GM21528 (cell line): ENCODE data around the gene ALDH3B1.

Source experiments
- ATAC-seq: cut with Tn5 transposase; IDR thresholded peaks from one replicate; pipeline ENCODE4 v1.9.1; 2021; ENCODE audit warnings: mild to moderate bottlenecking, moderate library complexity; ENCODE audit not compliant: unreplicated experiment, low FRiP score

The ALDH3B1 gene

DNA sequence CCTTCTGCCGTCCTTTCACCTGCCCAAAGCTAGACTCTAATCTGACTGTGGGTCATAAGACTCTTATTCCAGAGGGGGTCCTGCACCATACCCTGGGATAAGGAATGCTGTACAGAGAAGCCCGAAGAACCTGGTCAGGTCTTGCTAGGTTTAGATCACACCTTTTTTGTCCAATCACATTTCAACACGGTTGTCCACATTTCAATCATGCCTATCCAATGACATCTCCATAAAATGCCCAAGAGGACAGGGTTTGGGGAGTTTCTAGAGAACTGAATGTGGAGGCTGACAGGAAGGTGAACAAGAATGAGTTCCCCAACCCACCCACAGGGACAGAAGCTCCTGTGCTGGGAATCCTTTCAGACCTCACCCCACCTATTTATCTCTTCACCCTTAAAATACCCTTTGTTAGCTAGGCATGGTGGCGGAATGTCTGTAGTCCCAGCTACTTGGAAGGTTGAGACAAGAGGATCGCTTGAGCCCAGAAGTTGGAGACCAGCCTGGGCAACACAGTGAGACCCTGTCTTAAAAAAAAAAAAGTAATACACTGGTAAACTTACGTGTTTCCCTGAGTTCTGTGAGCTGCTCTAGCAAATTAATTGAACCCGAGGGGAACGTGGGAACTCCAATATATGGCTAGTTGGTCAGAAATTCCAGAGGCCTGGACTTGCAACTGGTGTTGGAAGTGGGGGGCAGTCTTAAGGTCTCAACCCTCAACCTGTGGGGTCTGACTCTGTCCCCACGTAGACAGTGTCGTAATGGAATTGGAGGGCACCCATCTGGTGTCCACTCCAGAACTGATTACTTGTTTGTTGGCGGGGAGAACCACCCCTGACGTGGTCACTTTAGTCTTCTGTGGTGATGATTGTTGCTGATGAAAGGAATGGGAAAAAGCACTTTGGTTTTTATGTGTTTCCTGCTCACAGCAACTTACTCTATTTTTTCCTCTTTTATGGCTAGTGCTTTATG lies 46.5 kb downstream of the ALDH3B1 start:
- ATAC-seq, result no peak

DNA sequence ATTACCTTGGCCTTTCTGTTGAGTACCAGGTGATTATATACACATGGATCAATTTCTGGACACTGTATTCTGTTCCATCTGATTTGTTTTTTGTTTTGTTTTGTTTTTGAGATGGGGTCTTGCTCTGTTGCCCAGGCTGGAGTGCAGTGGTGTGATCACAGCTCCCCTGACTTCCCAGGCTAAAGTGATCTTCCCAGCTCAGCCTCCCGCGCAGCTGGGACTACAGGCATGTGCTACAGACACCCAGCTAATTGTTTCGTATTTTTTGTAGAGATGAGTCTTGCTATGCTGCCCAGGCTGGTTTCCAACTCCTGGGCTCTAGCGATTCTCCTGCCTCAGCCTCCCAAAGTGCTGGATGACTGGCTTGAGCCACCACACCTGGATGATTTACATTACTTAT lies 47.7 kb downstream of the ALDH3B1 start:
- no peak for ATAC-seq

DNA sequence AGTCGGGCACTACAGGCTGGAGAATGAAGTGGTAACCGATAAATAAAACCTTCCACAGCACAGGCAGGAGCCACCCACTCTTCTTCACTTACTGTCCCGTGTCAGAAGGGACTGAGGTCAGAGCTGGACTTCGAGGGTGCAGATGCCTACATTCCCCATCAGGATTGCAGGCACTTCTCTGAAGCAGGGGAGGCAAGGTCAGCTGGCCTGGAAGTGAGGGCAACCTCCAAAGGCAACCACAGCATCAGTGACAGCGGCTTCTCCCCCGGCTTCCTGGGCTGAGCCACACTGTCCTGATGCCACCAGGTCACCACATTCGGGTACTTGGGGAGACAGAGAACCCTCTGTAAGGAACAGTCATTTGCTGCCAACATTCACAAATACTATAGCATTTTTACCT lies 51.4 kb downstream of the ALDH3B1 start:
- no peak for ATAC-seq

DNA sequence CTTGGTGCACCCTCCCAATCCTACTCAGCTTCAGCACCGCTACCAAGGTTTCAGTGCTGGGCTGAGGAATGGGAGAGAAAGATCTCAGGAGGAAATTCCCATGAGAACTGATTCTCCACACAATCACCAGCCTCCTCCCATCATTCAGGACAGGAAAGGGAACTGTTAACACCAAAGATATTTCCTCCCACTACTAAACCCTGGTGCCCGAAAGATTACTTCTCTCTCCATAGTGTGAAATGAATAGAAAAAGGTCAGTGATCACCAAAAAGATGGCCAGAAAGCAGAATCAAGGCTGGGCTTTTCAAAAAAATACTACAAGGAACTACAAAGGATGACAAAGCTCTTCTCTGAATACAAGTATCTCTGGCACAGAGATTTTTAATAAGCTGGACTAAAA lies 54.8 kb downstream of the ALDH3B1 start:
- no peak for ATAC-seq

DNA sequence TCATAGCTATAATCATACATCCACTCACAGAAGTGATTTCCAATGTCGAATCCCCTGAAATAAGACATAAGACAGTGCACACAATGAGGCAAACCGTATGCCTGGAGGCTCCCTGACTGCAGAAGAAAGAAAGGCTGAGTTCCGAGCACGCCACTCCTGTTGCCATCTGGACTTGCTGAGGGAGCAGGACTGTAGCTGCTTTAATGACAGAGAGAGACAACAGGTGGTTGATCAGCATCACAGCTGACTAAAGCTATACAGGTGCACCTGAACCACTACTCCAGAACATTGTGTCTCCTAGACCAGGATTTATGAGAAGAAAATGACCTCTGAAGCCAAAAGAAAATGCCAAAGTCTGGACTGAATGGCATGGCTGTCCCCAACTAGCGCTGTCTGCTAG lies 55.7 kb downstream of the ALDH3B1 start:
- no peak for ATAC-seq

DNA sequence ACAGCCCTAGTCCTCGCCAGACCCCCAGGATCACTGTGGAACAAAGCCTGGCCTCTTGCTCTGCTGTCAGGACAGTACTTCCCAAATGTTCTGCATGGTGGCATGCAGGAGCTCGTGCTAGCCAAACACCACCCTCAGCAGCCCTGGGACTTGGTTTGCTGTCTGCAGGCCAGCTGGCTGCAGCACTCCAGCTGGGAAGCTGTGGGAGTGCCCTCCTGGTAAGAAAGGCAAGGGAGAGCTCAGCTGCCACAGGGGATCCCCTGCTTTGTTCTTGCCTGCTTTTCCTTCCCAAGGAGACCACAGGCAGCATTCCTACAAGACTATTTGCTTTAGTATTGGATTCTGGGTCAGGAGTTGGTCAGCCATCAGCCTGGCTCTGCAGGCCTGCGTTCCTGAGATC lies 56.6 kb downstream of the ALDH3B1 start:
- no peak for ATAC-seq

DNA sequence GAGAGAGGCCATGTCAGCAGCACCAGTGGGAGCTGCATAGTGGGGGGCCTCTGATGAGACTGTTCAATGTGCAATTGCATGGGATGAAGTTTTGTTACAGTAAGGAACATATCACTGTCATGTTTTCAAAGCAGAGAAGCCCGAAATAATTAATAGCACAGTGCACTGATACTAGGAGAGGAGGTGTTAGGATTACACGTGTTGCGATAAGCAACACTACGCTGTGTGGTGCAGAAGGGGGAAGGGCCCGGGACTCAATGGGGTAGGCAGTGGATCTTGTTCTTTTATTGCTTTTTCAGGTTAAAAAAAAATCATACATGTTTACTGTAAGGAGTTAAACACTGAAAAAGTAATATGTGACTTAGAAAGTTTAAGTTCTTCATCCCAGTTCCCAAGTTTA lies 57.9 kb downstream of the ALDH3B1 start:
- ATAC-seq, result no peak

DNA sequence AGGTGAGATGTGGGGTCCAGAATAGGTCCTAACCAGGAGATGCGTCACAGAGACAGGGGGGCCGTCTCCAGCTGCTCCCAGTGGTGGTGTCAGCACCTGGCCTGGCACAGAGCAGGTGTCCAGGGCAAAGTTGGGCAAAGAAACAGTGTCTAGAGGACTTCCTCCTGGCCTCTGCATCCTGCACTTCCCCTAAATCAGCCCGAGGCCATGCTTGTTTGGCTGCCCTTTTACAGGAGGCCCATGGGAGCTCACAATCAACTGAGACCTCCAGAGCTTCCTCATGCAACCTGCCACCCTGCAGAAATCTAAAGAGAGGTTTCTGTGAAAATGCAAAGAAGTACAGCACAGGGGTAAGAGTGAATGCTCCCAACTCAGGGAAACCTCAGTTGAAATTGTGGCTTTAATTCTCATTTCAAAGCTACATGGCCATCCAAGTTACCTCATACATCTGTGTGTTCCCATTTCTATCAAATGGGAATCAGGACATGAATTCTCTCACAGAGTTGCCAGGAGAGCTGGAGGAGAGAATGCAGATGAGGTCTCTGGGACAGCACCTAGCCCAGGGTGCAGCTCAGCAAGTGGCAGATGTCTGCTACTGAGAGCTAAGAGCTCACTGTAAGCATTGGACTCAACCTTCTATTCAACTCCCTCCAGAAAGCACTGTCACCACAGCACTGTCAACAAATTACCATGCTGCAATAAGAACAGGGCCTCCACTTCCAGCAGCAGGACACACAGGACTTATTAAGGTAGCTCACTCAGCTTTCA lies 61.3 kb downstream of the ALDH3B1 start:
- ATAC-seq, result no peak

DNA sequence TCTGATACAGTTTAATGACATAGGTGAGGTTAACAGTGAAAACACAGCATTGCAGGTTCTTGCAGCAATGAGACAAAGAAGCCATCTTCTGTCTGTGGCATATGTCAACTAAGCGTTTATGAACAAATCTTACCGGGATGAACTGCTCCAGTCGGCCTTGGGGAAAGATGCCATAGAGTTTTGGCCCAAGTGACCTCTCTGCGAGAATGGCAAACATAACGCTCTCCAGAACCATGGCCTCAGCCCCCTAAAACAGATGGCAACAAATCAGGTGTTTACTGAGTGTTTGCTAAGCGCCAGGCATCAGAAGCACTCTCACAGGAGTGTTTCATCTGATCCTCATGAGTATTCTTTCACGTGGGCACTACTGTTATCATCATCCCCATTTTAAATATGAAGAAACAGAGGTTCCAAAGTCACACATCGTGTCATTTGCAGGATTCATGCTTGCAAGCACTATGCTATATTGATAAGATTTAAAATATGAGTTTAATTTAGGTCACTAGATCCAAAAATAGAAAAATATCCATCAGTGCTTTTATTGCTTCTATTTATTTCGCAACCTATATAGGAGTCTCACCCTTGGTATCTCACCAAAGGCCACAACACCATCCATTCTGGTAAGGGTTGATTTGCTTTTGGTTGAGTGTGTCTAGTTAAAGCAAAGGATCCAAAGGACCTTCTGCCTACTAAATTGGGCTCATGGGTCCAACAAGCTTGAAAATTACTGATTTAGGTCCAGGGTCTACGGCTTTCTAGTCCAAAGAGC lies 64.6 kb downstream of the ALDH3B1 start:
- no peak for ATAC-seq

DNA sequence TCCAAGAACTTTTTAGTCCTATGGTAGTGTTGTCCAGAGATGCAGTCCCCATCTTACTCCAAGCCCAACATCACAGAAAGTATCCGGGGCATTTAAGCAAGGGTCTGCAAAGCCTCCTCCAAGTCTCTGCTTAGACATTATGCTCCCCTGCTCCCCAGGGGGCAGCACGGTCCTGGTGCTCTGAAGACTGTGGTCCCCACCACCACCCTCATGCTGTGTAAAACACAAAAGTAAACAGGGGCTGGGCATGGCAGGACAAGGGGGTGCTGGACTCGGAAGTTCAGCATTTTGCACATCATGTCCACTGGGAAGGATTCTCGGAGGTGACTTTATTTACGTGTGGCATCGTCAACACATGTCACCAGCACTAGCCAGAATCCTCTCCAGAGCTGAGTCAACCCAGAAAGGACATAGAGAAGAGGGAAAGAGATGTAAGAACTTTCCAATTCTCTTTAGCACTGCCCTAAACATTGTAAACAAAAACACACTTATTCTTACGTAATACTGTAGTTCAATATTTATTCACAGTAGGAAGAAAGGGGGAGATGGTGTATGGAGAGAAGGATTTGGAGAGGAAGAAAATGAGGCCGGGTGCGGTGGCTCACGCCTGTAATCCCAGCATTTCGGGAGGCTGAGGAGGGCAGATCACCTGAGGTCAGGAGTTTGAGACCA lies 66.4 kb downstream of the ALDH3B1 start:
- no peak for ATAC-seq

DNA sequence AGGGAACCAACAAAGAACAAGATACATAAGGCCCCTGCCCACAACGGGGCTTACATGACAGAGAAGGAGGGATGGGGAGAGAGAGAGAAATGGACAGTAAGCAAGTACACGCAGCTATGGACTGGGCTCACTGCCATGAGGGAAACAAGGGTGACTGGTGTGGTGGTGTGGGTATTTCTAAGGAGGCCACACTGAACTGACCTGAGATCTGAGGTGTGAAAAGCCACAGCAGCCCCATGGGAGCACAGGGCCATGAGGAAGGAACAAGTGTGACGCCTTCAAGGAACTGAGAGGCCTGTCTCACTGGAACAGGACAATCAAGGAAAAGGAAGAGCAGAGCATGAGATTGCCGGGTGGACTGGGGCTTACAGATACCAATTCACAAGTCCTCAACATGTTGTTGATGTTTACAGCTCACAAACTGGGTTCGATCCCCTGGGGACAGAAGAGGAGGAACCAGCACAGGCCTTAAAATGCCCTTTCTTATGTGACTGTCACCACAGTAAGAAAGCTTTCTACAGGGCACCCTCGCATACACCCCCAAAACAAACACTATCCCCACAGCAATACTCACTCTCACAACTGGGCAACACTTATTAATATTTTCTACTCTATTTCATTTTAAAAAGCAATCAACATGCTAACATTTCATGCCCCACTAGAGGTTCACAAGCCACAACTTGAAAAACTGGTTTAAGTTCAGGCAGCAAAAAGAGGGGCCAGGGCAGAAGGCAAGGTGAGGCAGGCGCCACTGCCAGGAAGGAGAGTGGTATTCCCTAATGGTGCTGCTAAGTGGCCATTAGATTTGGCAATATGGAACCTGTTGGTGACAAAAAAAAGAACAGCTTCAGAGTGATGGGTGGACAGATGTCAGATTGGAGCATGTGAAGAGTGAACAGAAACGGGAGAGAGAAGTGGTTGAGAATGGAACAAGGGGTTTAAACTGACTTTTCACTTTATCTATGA lies 67.8 kb downstream of the ALDH3B1 start:
- ATAC-seq, result no peak
